ENCODE measurements around the gene NDUFB1.

The NDUFB1 gene

GRCh38 chr14:92121670-92122350 lies at the start of gene NDUFB1, which contains the start of gene CPSF2:
NDUFB1 (minus strand) TSS chr14:92121706; CDS start chr14:92117637, 4,069 bp downstream.
CPSF2 (plus strand) TSS chr14:92121969; CDS start chr14:92130985, 9,016 bp downstream.
- DNase-seq = peak; percentile 58 to 90

GRCh38 chr14:92164958-92165357 lies 43.5 kb upstream of the NDUFB1 start:
- no peak for DNase-seq

GRCh38 chr14:92161521-92161920 lies 40.0 kb upstream of the NDUFB1 start:
- no peak for DNase-seq

GRCh38 chr14:92160619-92161018 lies 39.1 kb upstream of the NDUFB1 start:
- no peak for DNase-seq

GRCh38 chr14:92154283-92154942 lies 32.9 kb upstream of the NDUFB1 start:
- DNase-seq = no peak

GRCh38 chr14:92153581-92153980 lies 32.1 kb upstream of the NDUFB1 start:
- DNase-seq = no peak

GRCh38 chr14:92144708-92145107 lies 23.2 kb upstream of the NDUFB1 start:
- no peak for DNase-seq

- no peak for DNase-seq
Measured at GRCh38 chr14:92143962-92144361, 22.5 kb upstream of the NDUFB1 start.

- DNase-seq = no peak
Measured at GRCh38 chr14:92143309-92143708, 21.8 kb upstream of the NDUFB1 start.

GRCh38 chr14:92135269-92135668 lies 13.8 kb upstream of the NDUFB1 start:
- peak; percentile 55 to 74 for DNase-seq

GRCh38 chr14:92134456-92134855 lies 12.9 kb upstream of the NDUFB1 start:
- DNase-seq = no peak

- no peak for DNase-seq
Measured at GRCh38 chr14:92122761-92123160, 1.3 kb upstream of the NDUFB1 start.

GRCh38 chr14:92122351-92122677 lies 808 bp upstream of the NDUFB1 start:
- DNase-seq = peak; percentile 45 to 69

GRCh38 chr14:92121207-92121669 lies 268 bp downstream of the NDUFB1 start:
- peak in 1 of 2 experiments; percentile 33 for DNase-seq

- no peak for DNase-seq
Measured at GRCh38 chr14:92109490-92109889, 12.0 kb downstream of the NDUFB1 start.

- peak; percentile 92 to 94 for DNase-seq
Measured at GRCh38 chr14:92108345-92109254, 12.9 kb downstream of the NDUFB1 start.

GRCh38 chr14:92106143-92106926 lies 15.2 kb downstream of the NDUFB1 start, which contains the start of gene ATXN3:
ATXN3 (minus strand) TSS chr14:92106582; CDS start chr14:92106552, 30 bp downstream.
- DNase-seq = peak; percentile 96 to 99

GRCh38 chr14:92105893-92106142 lies 15.7 kb downstream of the NDUFB1 start:
- DNase-seq = peak in 1 of 2 experiments; percentile 67

- no peak for DNase-seq
Measured at GRCh38 chr14:92105073-92105892, 16.2 kb downstream of the NDUFB1 start.

- DNase-seq = no peak
Measured at GRCh38 chr14:92103363-92103989, 18.0 kb downstream of the NDUFB1 start.

- no peak for DNase-seq
Measured at GRCh38 chr14:92099802-92100201, 21.7 kb downstream of the NDUFB1 start.
